Measurements from ENCODE around the gene STEAP1. TPM values are rescaled to one million over a fixed set of nuclear protein-coding genes. Genes with fewer than 3 reads are reported as not detected.
"Not testable (repeated sequence)": the region's sequence is repeated elsewhere in the genome, so short reads cannot be mapped to it uniquely, and the experiment has no call there.

STEAP1 gene
- total RNA-seq (10 to 100 TPM; 28.5 to 37.1 TPM), polyA plus RNA-seq (10 to 100 TPM; 20.0 to 30.8 TPM)

GRCh38 chr7:90153943-90154771 is at the start of gene STEAP1:
TSS of gene STEAP1 (plus strand) at chr7:90154469. CDS start at chr7:90159789, 5,320 bp downstream.
- H3K9ac ChIP-seq (ENCODE audit: low read depth in 1 of 2, low read length in 2 of 2), result peak within 1 kb of the TSS; percentile 42 to 66
- WGBS, result 4% methylated on average over 58 of the region's 58 CpGs

GRCh38 chr7:90114972-90115371 is 39.3 kb upstream of the STEAP1 start:
- DNase-seq (ENCODE audit: low spot score); H3K9ac ChIP-seq (ENCODE audit: low read depth in 1 of 2, low read length in 2 of 2); H3K27me3 ChIP-seq (ENCODE audit: control insufficient read depth in 4 of 4, insufficient read depth in 4 of 4, low read length in 3 of 4); H3K27ac ChIP-seq (ENCODE audit: low read depth in 1 of 2, low read length in 2 of 2); H3K9me3 ChIP-seq (ENCODE audit: control insufficient read depth in 4 of 4, low read length in 3 of 4); H3K4me3 ChIP-seq (ENCODE audit: low read depth in 1 of 3, low read length in 3 of 3); H3K36me3 ChIP-seq (ENCODE audit: control insufficient read depth in 4 of 4, insufficient read depth in 3 of 4, low read depth in 1 of 4, low read length in 3 of 4): not testable (repeated sequence)
- peaks cover 7 to 16% (median 11%) of the 10 kb centered on the region in 4 donors for H3K4me1 ChIP-seq (ENCODE audit: control insufficient read depth in 4 of 4, insufficient read depth in 4 of 4, low read length in 3 of 4)
- peak; percentile 6 to 8 for TF ChIP-seq RAD21 (IDR thresholded peaks at IDR 0.05)
- no CpG with 5 or more reads among the region's 1 CpG for WGBS

More at GRCh38 chr7:90153943-90154771, at the start of gene STEAP1:
- H3K4me1 ChIP-seq (ENCODE audit: control insufficient read depth in 4 of 4, insufficient read depth in 4 of 4, low read length in 3 of 4); H3K9me3 ChIP-seq (ENCODE audit: control insufficient read depth in 4 of 4, low read length in 3 of 4); H3K27me3 ChIP-seq (ENCODE audit: control insufficient read depth in 4 of 4, insufficient read depth in 4 of 4, low read length in 3 of 4); H3K36me3 ChIP-seq (ENCODE audit: control insufficient read depth in 4 of 4, insufficient read depth in 3 of 4, low read depth in 1 of 4, low read length in 3 of 4): not testable (repeated sequence)
- peak within 1 kb of the TSS; percentile 70 to 79 (median 75) for H3K4me3 ChIP-seq (ENCODE audit: low read depth in 1 of 3, low read length in 3 of 3)
- TF ChIP-seq SP1 (IDR thresholded peaks at IDR 0.05) (peak; percentile 26), REST (IDR thresholded peaks at IDR 0.05) (peak; percentile 55), YY1 (IDR thresholded peaks at IDR 0.05) (peak; percentile 49), CTCF (IDR thresholded peaks at IDR 0.05; ENCODE audit: low read depth, low read length, missing input control) (peak; percentile 71), RAD21 (IDR thresholded peaks at IDR 0.05) (peak; percentile 77 to 85), TAF1 (conservative IDR thresholded peaks at IDR 0.05) (peak; percentile 28)
- DNase-seq (ENCODE audit: low spot score), result peak; percentile 87
- H3K27ac ChIP-seq (ENCODE audit: low read depth in 1 of 2, low read length in 2 of 2), result peak within 1 kb of the TSS; percentile 63 to 66

GRCh38 chr7:90118551-90119177 is 35.6 kb upstream of the STEAP1 start:
- peak; percentile 30 for DNase-seq (ENCODE audit: low spot score)
- not testable (repeated sequence) for H3K27me3 ChIP-seq (ENCODE audit: control insufficient read depth in 4 of 4, insufficient read depth in 4 of 4, low read length in 3 of 4); H3K9ac ChIP-seq (ENCODE audit: low read depth in 1 of 2, low read length in 2 of 2); H3K27ac ChIP-seq (ENCODE audit: low read depth in 1 of 2, low read length in 2 of 2); H3K36me3 ChIP-seq (ENCODE audit: control insufficient read depth in 4 of 4, insufficient read depth in 3 of 4, low read depth in 1 of 4, low read length in 3 of 4); H3K9me3 ChIP-seq (ENCODE audit: control insufficient read depth in 4 of 4, low read length in 3 of 4)
- 3% methylated on average over 48 of the region's 48 CpGs for WGBS
- Histone ChIP-seq H3K4me1 (ENCODE audit: control insufficient read depth in 4 of 4, insufficient read depth in 4 of 4, low read length in 3 of 4) (peaks cover 7 to 16% (median 11%) of the 10 kb centered on the region in 4 donors), H3K4me3 (ENCODE audit: low read depth in 1 of 3, low read length in 3 of 3) (peak overlapping the region in 2 of 3 donors; percentile 52 to 54)
